HG03095 (cell line): ENCODE measurements around the gene KRT37.
"Not testable (repeated sequence)": the region's sequence is repeated elsewhere in the genome, so short reads cannot be mapped to it uniquely, and the experiment has no call there.

Experiments used
- ATAC-seq: cut with Tn5 transposase; IDR thresholded peaks from one replicate; pipeline ENCODE4 v1.9.1; 2021; ENCODE audit warnings: moderate library complexity; ENCODE audit not compliant: unreplicated experiment

Gene KRT37

GRCh38 chr17:41407226-41407625 is 17.2 kb downstream of the KRT37 start:
- ATAC-seq: no peak

- no peak for ATAC-seq
These were observed 18.2 kb downstream of the KRT37 start for GRCh38 chr17:41406205-41406604.

- no peak for ATAC-seq
These were observed 20.2 kb downstream of the KRT37 start for GRCh38 chr17:41404024-41404671.

GRCh38 chr17:41403404-41404023 is 20.9 kb downstream of the KRT37 start:
- no peak for ATAC-seq

GRCh38 chr17:41402161-41402560 is 22.2 kb downstream of the KRT37 start:
- no peak for ATAC-seq

- ATAC-seq: no peak
These were observed 27.3 kb downstream of the KRT37 start, which contains the start of gene KRT31 for GRCh38 chr17:41396996-41397660. KRT31 (minus strand) TSS chr17:41397608; CDS start chr17:41397539, 69 bp downstream.

GRCh38 chr17:41396340-41396739 is 28.0 kb downstream of the KRT37 start:
- no peak for ATAC-seq

- no peak for ATAC-seq
These were observed 28.8 kb downstream of the KRT37 start for GRCh38 chr17:41395611-41396010.

- not testable (repeated sequence) for ATAC-seq
These were observed 29.3 kb downstream of the KRT37 start for GRCh38 chr17:41395044-41395443.

- no peak for ATAC-seq
These were observed 30.0 kb downstream of the KRT37 start for GRCh38 chr17:41394254-41394996.

- ATAC-seq: no peak
These were observed 30.6 kb downstream of the KRT37 start for GRCh38 chr17:41393826-41394225.

GRCh38 chr17:41393294-41393693 is 31.1 kb downstream of the KRT37 start:
- ATAC-seq: no peak

- no peak for ATAC-seq
These were observed 32.1 kb downstream of the KRT37 start for GRCh38 chr17:41392278-41392677.

- ATAC-seq: no peak
These were observed 32.9 kb downstream of the KRT37 start for GRCh38 chr17:41391535-41391934.

GRCh38 chr17:41390411-41390938 is 33.9 kb downstream of the KRT37 start:
- ATAC-seq: no peak

GRCh38 chr17:41387670-41388069 is 36.7 kb downstream of the KRT37 start:
- ATAC-seq: no peak

- ATAC-seq: no peak
These were observed 38.2 kb downstream of the KRT37 start for GRCh38 chr17:41386227-41386626.

- no peak for ATAC-seq
These were observed 40.7 kb downstream of the KRT37 start for GRCh38 chr17:41383690-41384089.

- ATAC-seq: no peak
These were observed 42.0 kb downstream of the KRT37 start for GRCh38 chr17:41382394-41382793.

- not testable (repeated sequence) for ATAC-seq
These were observed 42.4 kb downstream of the KRT37 start, which contains the start of gene KRT34 for GRCh38 chr17:41381943-41382342. KRT34 (minus strand) TSS chr17:41382306; CDS start chr17:41382246, 60 bp downstream.

GRCh38 chr17:41380091-41380490 is 44.3 kb downstream of the KRT37 start:
- ATAC-seq: not testable (repeated sequence)
